ENCODE data around the gene BTBD17.
A peak's percentile ranks its signal among the peaks of the same experiment; 100 is the strongest.

Gene BTBD17

DNA sequence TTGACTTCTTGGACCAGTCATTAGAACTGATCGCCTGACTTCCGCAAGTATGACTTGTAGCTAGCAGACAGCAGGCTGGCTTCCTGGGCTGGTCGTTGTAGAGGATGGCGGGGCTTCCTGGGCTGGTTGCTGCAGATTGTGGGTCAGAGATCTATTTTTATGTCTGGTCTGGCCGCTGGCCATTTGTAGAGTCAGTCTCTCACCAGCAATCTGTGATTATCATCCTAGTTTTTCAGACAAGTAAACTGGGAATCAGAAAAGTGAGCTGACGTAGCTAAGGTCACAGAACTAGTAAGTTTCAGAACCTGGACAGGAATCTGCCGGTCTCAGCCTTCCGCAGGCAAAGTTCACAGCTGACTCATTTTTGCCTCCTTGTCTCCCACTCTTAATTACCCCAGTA lies 24.7 kb upstream of the BTBD17 start:
- TF ChIP-seq, protein P1, sequence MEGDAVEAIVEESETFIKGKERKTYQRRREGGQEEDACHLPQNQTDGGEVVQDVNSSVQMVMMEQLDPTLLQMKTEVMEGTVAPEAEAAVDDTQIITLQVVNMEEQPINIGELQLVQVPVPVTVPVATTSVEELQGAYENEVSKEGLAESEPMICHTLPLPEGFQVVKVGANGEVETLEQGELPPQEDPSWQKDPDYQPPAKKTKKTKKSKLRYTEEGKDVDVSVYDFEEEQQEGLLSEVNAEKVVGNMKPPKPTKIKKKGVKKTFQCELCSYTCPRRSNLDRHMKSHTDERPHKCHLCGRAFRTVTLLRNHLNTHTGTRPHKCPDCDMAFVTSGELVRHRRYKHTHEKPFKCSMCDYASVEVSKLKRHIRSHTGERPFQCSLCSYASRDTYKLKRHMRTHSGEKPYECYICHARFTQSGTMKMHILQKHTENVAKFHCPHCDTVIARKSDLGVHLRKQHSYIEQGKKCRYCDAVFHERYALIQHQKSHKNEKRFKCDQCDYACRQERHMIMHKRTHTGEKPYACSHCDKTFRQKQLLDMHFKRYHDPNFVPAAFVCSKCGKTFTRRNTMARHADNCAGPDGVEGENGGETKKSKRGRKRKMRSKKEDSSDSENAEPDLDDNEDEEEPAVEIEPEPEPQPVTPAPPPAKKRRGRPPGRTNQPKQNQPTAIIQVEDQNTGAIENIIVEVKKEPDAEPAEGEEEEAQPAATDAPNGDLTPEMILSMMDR (IDR thresholded peaks at IDR 0.05; ENCODE audit: low read depth, low read length) = no peak

DNA sequence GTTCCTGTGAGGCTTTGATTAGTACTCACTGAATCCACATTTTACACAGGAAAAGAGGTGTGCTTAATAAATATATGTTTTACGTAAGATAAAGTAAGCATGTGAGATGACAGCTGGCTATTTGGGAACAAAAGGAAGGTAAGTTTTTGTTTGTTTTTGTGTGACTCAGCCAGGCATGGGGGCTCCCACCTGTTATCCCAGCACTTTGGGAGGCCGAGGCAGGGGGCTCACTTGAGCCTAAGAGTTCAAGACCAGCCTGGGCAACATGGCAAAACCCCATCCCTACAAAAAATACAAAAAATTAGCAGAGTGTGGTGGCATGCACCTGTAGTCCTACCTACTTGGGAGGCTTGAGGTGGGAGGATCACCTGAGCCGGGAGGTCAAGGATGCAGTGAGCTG lies 23.5 kb upstream of the BTBD17 start:
- TF ChIP-seq, protein P1 (IDR thresholded peaks at IDR 0.05; ENCODE audit: low read depth, low read length) = no peak
- H3K4me3 ChIP-seq (ENCODE audit: low read depth, low read length) = no peak overlapping the region

More for the DNA sequence above, 24.7 kb upstream of the BTBD17 start:
- H3K4me3 ChIP-seq (ENCODE audit: low read depth, low read length) = no peak overlapping the region

DNA sequence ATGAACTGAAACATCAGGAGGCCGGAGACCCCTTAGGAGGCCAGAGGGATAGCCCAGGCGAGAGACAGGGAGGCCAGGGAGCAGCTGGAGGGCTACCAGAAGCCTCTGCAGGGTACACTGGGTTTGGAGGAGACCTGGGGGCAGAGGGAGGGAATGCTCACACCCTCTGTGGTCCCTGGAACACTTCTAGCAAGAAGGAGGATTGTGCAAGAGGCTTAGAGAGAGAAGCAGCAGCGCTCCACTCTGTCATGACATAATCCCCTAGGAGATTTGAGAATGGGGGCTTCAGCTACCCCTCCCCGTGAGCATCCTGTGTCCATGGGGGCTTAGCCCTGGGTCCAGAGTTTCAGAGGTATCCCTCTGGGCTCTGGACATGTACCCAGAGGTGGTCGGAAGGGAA lies 21.5 kb upstream of the BTBD17 start:
- no peak overlapping the region for H3K4me3 ChIP-seq (ENCODE audit: low read depth, low read length)
- TF ChIP-seq, protein P1 (IDR thresholded peaks at IDR 0.05; ENCODE audit: low read depth, low read length) = no peak

DNA sequence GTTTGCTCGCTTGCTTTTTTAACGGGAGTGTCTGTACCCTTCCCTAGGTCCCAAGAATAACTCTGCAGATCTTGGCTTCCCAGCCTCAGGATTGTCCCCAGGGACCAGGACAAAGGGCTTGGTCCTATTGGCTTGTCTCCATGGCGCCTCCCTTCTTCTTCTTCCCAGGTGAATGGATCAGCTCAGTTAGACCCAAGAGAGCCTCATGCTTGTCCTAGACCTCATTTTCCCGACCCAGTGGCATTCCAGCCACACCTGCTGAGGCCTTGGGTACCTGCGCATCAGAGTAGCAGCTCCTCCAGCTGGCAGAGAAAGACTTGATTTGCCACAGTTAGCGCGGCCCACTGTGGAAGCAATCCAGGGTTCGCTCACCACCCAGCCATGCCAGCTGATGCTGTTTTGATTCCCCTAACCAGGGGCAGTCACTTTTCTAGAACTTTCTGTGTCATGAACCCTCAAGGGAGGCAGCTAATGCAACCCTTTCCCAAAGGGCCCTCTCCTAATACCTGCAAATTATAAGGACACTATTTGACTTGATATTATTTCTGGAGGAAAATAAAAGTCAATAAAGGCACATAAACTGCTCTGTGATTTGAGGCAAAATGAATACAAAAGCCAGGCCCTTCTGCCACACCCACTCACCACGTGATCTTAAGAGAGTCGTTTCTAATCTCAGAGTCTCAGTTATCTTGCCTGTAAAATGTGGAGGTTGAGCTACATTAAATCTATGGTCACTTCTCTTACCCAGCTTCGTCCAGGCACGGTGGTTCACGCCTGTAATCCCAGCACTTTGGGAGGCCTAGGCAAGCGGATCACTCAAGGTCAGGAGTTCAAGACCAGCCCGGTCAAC lies 19.5 kb upstream of the BTBD17 start:
- no peak overlapping the region for H3K4me3 ChIP-seq (ENCODE audit: low read depth, low read length)
- TF ChIP-seq, protein P1 (IDR thresholded peaks at IDR 0.05; ENCODE audit: low read depth, low read length) = no peak

GRCh38 chr17:74380086-74380958 lies 18.7 kb upstream of the BTBD17 start:
- TF ChIP-seq, protein P1 (IDR thresholded peaks at IDR 0.05; ENCODE audit: low read depth, low read length) = no peak
- H3K4me3 ChIP-seq (ENCODE audit: low read depth, low read length) = no peak overlapping the region

DNA sequence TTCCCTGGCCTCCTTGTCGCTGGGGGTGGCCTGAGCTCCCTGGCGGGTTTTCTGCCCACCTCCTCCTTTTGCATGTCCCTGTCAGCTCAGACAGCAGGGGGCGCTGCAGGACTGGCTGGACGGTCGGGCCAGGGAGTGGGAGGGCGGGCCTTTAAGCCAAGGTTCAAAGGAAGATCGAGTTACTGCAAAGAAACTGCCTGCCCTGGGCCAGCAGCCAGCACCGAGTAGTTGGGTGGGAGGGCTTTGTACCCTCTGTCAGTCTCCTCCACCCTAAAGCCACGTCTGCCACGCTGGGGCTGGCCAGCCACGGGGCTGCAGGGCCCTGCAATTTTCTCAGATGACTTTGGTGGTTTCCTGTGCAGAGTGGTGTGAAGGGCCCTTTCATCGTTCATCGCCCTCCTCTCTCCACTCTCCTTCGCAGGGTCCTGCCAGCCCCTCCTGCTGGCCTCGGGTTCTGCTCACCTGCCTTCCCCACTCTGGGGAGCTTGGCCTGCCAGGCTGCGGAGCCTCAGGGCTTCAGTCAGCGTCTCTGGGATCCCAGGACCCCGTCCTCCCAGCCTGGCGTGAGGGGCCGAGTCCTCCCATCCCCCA lies 17.9 kb upstream of the BTBD17 start:
- no peak overlapping the region for H3K4me3 ChIP-seq (ENCODE audit: low read depth, low read length)
- TF ChIP-seq, protein P1 (IDR thresholded peaks at IDR 0.05; ENCODE audit: low read depth, low read length) = peak; percentile 35; the same call in 1 of the 2 replicates
